ENCODE results near the gene BEND5.

BEND5 gene

DNA sequence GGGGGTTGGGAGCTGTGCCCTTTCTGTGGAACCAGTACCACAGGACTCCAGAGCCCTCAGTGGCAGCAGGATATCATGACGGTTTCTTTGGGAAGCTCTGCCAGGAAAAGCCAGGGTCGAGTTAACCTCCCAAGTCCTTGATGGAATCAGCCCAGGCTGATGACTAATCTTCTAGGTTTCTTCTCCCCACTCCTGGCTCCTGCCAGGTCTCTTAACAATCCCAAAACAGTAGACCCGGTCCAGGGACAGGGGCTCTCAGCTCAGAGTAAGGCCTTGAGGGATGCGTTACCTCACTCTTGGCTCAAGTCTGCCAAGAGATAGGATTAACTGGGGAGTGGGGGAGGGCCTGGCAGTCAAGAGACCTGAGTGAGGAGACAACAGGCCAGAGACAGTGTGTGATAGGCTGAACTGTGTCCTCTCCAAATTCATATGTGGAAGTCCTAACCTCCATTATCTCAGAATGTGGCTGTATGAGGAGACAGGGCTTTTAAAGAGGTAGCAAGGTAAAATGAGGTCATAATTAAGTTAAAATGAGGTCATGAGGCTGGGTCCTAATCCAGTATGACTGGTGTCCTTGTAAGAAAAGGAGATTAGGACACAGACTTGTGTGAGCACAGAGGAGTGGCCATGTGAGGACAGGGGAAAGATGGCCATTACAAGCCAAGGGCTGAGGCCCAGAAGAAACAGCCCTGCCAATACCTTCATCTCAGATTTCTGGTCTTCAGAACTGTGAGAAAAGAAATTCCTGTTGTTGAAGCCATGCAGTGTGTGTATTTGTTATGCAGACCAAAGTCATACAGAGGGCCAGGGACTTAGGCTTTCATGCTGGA is 95.0 kb downstream of the BEND5 start:
- DNase-seq (ENCODE audit: low read depth in 3 of 3, low spot score in 1 of 3), result no peak

DNA sequence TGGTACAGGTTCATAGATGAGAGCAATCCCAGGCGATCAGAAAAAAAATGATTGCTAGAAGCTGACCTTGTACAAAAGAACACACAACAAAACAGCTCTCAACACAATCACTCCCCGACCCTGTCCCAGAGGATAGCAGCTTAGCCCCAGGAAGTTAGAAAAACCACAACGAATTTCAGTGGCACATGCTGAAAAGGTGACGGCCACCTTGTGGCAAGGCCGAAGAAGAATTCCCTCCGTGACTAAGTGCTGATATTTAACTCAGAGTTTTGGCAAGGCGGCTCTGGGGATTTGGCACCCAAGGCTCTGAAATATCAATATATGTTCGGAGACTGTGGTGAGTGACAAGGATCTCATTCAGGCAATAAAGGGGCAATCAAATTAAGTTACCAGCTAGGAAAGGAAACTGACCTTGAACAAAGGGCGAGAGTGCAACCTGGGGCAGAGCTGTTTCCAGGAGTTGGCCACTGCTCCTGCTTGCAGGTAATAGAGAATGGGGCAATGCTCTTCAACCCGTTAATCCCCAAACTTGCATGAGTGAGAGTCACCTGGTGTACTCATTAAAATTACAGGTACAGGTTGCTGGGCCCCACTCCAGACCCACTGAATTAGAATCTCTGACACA is 96.2 kb downstream of the BEND5 start:
- no peak for DNase-seq (ENCODE audit: low read depth in 3 of 3, low spot score in 1 of 3)

DNA sequence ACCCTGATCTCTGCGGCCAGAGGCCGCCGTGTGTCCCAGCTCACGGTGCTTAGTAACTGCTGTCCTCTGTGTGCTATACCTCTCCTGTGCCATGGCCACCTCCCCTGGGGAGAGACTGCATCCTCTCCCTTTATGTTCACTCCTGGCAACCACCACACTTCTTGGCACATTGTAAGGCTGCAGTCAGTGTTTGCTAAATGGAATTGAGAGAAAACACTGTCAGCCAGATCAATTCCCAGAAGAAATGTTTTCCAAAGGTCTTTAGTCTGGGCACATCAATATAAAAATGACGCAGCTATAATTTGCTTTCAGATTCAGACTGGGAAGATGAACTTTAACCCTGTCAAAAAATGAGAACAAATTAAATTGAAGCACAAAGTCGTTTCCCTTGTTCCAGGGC is 96.8 kb downstream of the BEND5 start:
- DNase-seq (ENCODE audit: low read depth in 3 of 3, low spot score in 1 of 3), result no peak

DNA sequence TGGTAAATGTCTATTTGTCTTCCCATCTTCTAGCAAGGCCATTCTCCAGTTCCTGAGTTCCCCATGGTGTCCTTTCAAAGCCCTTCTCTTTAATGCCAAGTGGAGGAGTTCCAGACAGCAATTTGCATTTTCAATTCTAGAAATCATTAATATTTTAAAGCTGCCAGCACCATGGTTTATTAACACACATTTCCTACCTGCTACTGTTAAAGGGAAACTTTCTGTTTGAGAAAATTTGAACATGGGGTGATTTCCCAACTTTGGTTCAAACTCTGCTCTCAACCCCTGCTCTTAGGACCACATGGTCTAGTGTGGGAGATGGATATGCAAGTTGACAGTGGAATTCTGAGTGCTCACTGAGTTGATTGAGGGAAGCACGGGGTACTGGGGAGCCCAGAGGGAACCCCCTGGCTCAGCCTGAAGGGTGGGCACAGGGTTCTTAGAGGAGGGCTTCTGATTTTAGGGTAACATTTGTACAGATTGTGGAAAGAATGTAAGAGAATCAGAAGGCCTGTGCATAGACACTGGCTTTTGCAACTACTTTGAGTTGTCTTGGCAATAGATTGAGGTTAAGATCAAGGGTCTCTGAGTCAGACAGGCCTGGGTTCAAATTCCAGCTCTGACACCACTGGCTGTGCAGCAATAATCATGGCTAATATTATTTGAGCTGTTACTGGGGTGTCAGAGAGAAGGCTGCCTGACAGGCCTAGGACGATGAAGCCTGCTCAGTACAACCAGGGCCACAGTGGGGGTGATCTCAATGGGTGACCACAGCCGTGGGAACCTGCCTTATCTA is 97.8 kb downstream of the BEND5 start:
- no peak for DNase-seq (ENCODE audit: low read depth in 3 of 3, low spot score in 1 of 3)

Data from stimulated activated CD4-positive, alpha-beta T cell treated with anti-CD3 and anti-CD28 coated beads, TNF-alpha, amount 100 ng/mL, for 1 hour (primary cell).